CD4-positive, alpha-beta T cell treated with Interleukin-15 for 4 hours (primary cell): ENCODE data around the gene PACSIN1.

ENCODE experiments used
- DNase-seq: peaks from one replicate; pipeline ENCODE4 v3.0.0-alpha.2; 2020; ENCODE audit warnings: low spot score

Gene PACSIN1

DNA sequence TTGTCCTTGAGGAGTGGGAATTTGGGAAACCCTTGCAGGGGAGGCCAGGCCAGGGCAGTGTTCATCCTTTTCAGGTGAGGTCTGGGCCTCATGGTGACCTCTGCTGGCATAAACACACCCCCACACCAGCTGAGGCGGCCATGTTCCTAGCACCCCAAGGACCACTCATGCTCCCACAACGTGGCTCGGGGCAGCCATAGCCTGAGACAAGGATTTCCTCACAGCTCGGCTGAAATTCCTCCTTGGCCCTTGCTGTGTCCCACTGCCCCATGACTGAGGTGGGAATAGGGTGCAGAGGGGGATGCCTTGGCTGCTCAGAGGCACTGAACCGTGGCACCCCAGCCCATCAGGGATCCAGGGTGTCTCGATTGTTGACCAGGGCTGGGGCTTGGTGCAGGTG is 117.6 kb downstream of the PACSIN1 start:
- no peak for DNase-seq

DNA sequence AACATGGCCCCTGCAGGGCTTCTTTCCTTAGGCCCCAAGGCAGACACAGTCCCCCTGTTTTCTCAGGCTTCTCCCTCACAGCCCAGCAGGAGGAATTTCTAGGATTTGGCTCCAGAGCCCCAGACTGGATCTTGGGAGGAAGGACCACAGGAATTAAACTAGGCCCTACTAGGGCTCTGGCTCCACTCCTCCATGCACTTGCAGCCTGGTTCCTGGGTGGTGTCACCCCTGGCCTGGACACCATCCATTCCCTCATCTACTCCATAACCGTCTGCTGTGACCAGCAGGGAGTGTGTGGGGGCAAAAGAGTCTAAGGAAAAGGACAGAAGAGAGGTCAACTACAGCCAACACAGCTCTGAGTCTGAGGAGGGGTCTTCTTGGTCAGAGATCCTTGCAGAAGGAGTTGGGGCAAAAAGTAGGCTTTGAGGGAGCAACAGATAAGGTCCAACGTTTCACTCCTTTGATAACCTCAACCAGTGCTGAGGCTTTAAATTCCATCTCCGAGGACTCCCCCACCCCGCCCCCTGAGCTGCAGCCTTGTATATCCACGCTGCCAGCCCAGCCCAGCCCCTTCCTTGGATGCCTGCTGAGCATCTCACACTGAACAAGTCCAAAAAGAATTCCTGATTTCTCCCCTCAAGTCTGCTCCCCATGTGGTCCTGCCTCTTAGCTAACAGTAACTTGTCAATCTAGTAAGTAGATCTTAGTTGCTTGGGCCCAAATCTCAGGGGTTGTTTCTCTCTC is 118.2 kb downstream of the PACSIN1 start:
- DNase-seq, result no peak

DNA sequence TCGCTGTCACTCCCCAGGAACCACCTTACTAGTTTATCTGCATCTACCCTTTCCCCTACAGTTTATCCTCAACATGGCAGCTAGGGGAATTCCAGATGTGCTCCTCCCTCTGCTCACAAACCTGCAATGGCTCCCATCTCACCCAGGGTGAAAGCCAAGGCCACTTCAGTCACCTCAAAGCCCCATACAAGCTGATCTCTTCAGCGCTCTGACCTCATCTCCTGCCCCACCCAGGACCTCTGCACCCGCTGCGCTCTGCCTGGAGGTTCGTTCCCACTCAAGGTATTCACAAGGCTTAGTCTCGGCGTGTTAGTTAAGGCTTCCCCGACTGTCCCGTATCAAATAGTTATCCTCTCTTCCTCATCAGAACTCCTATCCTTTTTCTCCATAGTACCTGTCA is 118.8 kb downstream of the PACSIN1 start:
- no peak for DNase-seq
